K562 (cell line): ENCODE measurements around the gene ACAD10. TPM values are rescaled to one million over a fixed set of nuclear protein-coding genes. Genes with fewer than 3 reads are reported as not detected.

Experiments
- CC2D1A ChIP-seq: fragments of 450-650 bp; IDR thresholded peaks from 2 replicates; pipeline ENCODE4 v1.6.1; 2017; ENCODE audit warnings: mild to moderate bottlenecking
- FOXA1 ChIP-seq: fragments of 450-650 bp; IDR thresholded peaks from 2 replicates; pipeline ENCODE4 v1.6.1; 2016; ENCODE audit warnings: mild to moderate bottlenecking, borderline replicate concordance
- HMG20A ChIP-seq: fragments of 450-650 bp; formaldehyde crosslinking; conservative IDR thresholded peaks from 2 replicates; pipeline ENCODE4 v1.4.0; 2020; ENCODE audit warnings: mild to moderate bottlenecking, mixed read lengths
- MYC ChIP-seq, 2 experiments: fragments of 250-450 bp in 1 of 2; sonication (Bioruptor Pico) in 1 of 2; IDR thresholded peaks; 2 replicates each; pipeline versions ENCODE4 v1.5.1 to v1.6.1; 2012 to 2021; ENCODE audit warnings: low read depth in 2 of 2, borderline replicate concordance in 1 of 2, improper control_type of control experiment in 1 of 2, low read length in 1 of 2, mild to moderate bottlenecking in 1 of 2, moderate library complexity in 1 of 2
- POLR2B ChIP-seq: fragments of 450-650 bp; IDR thresholded peaks from 2 replicates; pipeline ENCODE4 v1.6.1; 2018; ENCODE audit warnings: low read depth; ENCODE audit not compliant: partially characterized antibody
- SAFB ChIP-seq: fragments of 200-400 bp; formaldehyde crosslinking; IDR thresholded peaks from 2 replicates; pipeline ENCODE4 v1.6.1; 2017; ENCODE audit warnings: low read depth, low read length, borderline replicate concordance
- SETDB1 ChIP-seq: IDR thresholded peaks from one replicate; pipeline ENCODE4 v1.6.1; 2012; ENCODE audit warnings: low read length, control low read depth, inconsistent platforms
- SMARCC2 ChIP-seq: fragments of 450-650 bp; IDR thresholded peaks from 2 replicates; pipeline ENCODE4 v1.6.1; 2017; ENCODE audit warnings: antibody characterized with exemption, moderate library complexity, mild to moderate bottlenecking, low read depth
- SMC3 ChIP-seq: conservative IDR thresholded peaks from 2 replicates; pipeline ENCODE4 v1.6.1; 2011; ENCODE audit warnings: low read depth, low read length, improper control_type of control experiment; ENCODE audit not compliant: insufficient read depth
- STAG1 ChIP-seq: sonication (generic); formaldehyde crosslinking; IDR thresholded peaks from 2 replicates; pipeline ENCODE4 v1.5.0; 2020; ENCODE audit warnings: missing genetic modification reagents, borderline replicate concordance
- STAT5B ChIP-seq: fragments of 250-450 bp; sonication (Bioruptor Pico); IDR thresholded peaks from 2 replicates; pipeline ENCODE4 v1.8.0; 2021; ENCODE audit warnings: mild to moderate bottlenecking, inconsistent platforms
- TCF3 ChIP-seq: sonication (generic); formaldehyde crosslinking; IDR thresholded peaks from 2 replicates; pipeline ENCODE4 v1.4.0; 2020; ENCODE audit warnings: mild to moderate bottlenecking, missing genetic modification reagents
- ZBTB26 ChIP-seq: fragments of 450-650 bp; formaldehyde crosslinking; IDR thresholded peaks from 2 replicates; pipeline ENCODE4 v1.4.0; 2022; ENCODE audit warnings: missing genetic modification characterization
- ZNF263 ChIP-seq: sonication (generic); formaldehyde crosslinking; IDR thresholded peaks from 2 replicates; pipeline ENCODE4 v1.8.0; 2022; ENCODE audit warnings: mild to moderate bottlenecking, missing genetic modification reagents, borderline replicate concordance
- ZNF274 ChIP-seq: IDR thresholded peaks from 2 replicates; pipeline ENCODE4 v1.6.1; 2011; ENCODE audit warnings: low read depth, mild to moderate bottlenecking, low read length, moderate library complexity, borderline replicate concordance
- ZNF77 ChIP-seq: fragments of 250-450 bp; sonication (Bioruptor Pico); IDR thresholded peaks from 2 replicates; pipeline ENCODE4 v1.5.0; 2020
- polyA plus RNA-seq, 8 experiments: library from polyadenylated mRNA; depleted of rRNA in 4 of 8; stranded (reverse) in 5 of 8; unstranded in 3 of 8; fragments of >200 nt; fragmentation: Nextera tagmentation in 2 of 8; fragmentation: Illumina TruSeq in 1 of 8; extraction: Ambion mirVana in 2 of 8; extraction: Trizol in 1 of 8; gene quantifications; 2 replicates each; pipeline versions ENCODE4 v1.2.1 to v1.2.3, GENCODE V29; 2011 to 2014; ENCODE audit warnings: inconsistent platforms in 1 of 8, missing spikeins in 1 of 8
- total RNA-seq, 7 experiments: library from RNA; depleted of rRNA in 6 of 7; stranded (reverse); fragments of >200 nt in 6 of 7; fragmentation: Illumina TruSeq in 2 of 7; extraction: Trizol in 2 of 7; gene quantifications; 2 replicates each; pipeline versions ENCODE4 v1.2.1 to v1.2.3, GENCODE V29; 2011 to 2021; ENCODE audit warnings: low replicate concordance in 1 of 7
- TF ChIP-seq, protein P1 (sequence below): fragments of 250-450 bp; sonication (Bioruptor Pico); IDR thresholded peaks from 2 replicates; pipeline ENCODE4 v1.5.0; 2020; ENCODE audit warnings: mild to moderate bottlenecking, borderline replicate concordance
- TF ChIP-seq, protein P2 (sequence below): sonication (generic); formaldehyde crosslinking; IDR thresholded peaks from 2 replicates; pipeline ENCODE4 v1.8.0; 2022; ENCODE audit warnings: missing genetic modification reagents, mild to moderate bottlenecking, moderate library complexity, borderline replicate concordance

Gene ACAD10
- total and polyA plus RNA-seq, 9 of the 15 experiments (the other 6 are each of a cell fraction or from before 2014, with no cell fraction given): 2.3 to 19.2 (median 12.0) TPM

DNA sequence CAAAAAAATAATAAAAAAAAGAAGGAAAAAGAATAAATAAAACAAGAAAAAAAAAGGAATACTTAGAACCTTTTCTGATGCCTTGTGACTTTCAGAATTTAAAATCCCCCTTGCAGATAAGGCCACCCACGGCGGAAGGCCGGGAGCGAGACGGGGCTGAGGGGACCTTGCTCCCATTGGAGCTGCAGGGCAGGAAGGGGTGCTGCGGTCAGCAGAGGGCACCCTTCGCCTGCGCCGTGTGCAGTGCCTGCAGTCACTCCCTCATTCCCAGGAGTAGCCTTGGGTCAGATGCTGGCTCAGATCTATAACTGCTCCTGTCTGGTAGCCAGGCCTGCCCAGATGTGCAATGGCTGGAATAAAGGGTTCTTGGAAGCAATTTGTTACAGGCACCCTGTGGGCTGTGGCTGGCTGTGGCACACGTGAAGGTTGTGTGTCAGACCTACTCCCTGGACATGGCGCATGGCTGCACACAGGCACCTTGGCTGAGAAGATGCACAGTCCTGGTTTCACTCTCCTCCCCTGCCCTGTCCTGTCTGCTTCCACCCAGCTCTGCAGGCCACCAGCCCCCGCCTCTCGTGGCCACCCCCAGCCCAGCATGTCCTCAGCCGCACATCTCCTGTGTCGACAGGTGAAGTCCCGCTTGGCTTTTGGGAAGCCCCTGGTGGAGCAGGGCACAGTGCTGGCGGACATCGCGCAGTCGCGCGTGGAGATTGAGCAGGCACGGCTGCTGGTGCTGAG, 67.5 kb downstream of the ACAD10 start (continued):
- TF ChIP-seq ZBTB26 (CRISPR knock-in tag): no peak
- TF ChIP-seq FOXA1: no peak
- TF ChIP-seq SMC3: peak; percentile 96
- peak; percentile 82; the same call in 1 of the 2 replicates for TF ChIP-seq STAG1
- TF ChIP-seq STAT5B: no peak
- TF ChIP-seq, protein P1, sequence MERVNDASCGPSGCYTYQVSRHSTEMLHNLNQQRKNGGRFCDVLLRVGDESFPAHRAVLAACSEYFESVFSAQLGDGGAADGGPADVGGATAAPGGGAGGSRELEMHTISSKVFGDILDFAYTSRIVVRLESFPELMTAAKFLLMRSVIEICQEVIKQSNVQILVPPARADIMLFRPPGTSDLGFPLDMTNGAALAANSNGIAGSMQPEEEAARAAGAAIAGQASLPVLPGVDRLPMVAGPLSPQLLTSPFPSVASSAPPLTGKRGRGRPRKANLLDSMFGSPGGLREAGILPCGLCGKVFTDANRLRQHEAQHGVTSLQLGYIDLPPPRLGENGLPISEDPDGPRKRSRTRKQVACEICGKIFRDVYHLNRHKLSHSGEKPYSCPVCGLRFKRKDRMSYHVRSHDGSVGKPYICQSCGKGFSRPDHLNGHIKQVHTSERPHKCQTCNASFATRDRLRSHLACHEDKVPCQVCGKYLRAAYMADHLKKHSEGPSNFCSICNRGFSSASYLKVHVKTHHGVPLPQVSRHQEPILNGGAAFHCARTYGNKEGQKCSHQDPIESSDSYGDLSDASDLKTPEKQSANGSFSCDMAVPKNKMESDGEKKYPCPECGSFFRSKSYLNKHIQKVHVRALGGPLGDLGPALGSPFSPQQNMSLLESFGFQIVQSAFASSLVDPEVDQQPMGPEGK (CRISPR knock-in tag): no peak
- no peak for TF ChIP-seq TCF3 (CRISPR knock-in tag)
- peak; percentile 66; the same call in 1 of the 2 replicates for TF ChIP-seq CC2D1A
- no peak for TF ChIP-seq ZNF263 (CRISPR knock-in tag)
- no peak for TF ChIP-seq POLR2B
- peak; percentile 14; the same call in 1 of the 2 replicates for TF ChIP-seq MYC (IDR thresholded peaks at IDR 0.05; ENCODE audit: low read depth, low read length)
- TF ChIP-seq MYC (CRISPR knock-in tag; IDR thresholded peaks at IDR 0.05; ENCODE audit: borderline replicate concordance, low read depth): no peak
- no peak for TF ChIP-seq ZNF77 (CRISPR knock-in tag)
- no peak for TF ChIP-seq SAFB
- no peak for TF ChIP-seq HMG20A (CRISPR knock-in tag)
- TF ChIP-seq, protein P2, sequence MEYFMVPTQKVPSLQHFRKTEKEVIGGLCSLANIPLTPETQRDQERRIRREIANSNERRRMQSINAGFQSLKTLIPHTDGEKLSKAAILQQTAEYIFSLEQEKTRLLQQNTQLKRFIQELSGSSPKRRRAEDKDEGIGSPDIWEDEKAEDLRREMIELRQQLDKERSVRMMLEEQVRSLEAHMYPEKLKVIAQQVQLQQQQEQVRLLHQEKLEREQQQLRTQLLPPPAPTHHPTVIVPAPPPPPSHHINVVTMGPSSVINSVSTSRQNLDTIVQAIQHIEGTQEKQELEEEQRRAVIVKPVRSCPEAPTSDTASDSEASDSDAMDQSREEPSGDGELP (CRISPR knock-in tag): peak; percentile 54; the same call in 1 of the 2 replicates
- no peak for TF ChIP-seq SMARCC2
- no peak for TF ChIP-seq SETDB1
- no peak for TF ChIP-seq ZNF274
